Keratinocyte (primary cell): Measurements from ENCODE around the gene SLC27A3. TPM values are rescaled to one million over a fixed set of nuclear protein-coding genes. Genes with fewer than 3 reads are reported as not detected.
"Not testable (repeated sequence)": the region's sequence is repeated elsewhere in the genome, so short reads cannot be mapped to it uniquely, and the experiment has no call there.

Source experiments
- DNase-seq: peaks from one replicate; pipeline ENCODE4 v3.0.0-alpha.2; 2011; ENCODE audit warnings: low read depth, missing footprints, low spot score
- FAIRE-seq: peaks from 2 replicates; lab custom pipeline; 2011; peaks lifted over from hg19 to GRCh38; lab: Jason Lieb, UNC
- H2AFZ ChIP-seq: 2 replicates; pipeline ENCODE4 v1.6.0; 2012; ENCODE audit warnings: low read length, control low read depth, inconsistent platforms; ENCODE audit not compliant: control insufficient read depth
- H3K27ac ChIP-seq: 2 replicates; pipeline ENCODE4 v1.5.1; 2011; ENCODE audit warnings: low read length; ENCODE audit not compliant: control insufficient read depth, insufficient read depth
- H3K27me3 ChIP-seq: 3 replicates; pipeline ENCODE4 v1.6.0; 2011; ENCODE audit warnings: low read length; ENCODE audit not compliant: control insufficient read depth, insufficient read depth; ENCODE audit errors: extremely low read depth
- H3K36me3 ChIP-seq, 2 experiments: 2 replicates in 1 of 2; 3 replicates in 1 of 2; pipeline ENCODE4 v1.5.1; 2011; ENCODE audit warnings: low read length in 2 of 2, mild to moderate bottlenecking in 1 of 2; ENCODE audit not compliant: control insufficient read depth in 2 of 2, insufficient read depth in 2 of 2; ENCODE audit errors: extremely low read depth in 1 of 2
- H3K4me1 ChIP-seq: 3 replicates; pipeline ENCODE4 v1.5.1; 2011; ENCODE audit warnings: low read length; ENCODE audit not compliant: control insufficient read depth, insufficient read depth; ENCODE audit errors: extremely low read depth
- H3K4me2 ChIP-seq: 3 replicates; pipeline ENCODE4 v1.6.0; 2011; ENCODE audit warnings: low read depth, low read length; ENCODE audit not compliant: control insufficient read depth, insufficient read depth; ENCODE audit errors: extremely low read depth
- H3K4me3 ChIP-seq, 3 experiments: fragments of 200-600 bp in 1 of 3; sonication (generic) in 1 of 3; 2 replicates in 2 of 3; 3 replicates in 1 of 3; pipeline ENCODE4 v1.5.1; 2011 to 2016; ENCODE audit warnings: low read length in 3 of 3, mild to moderate bottlenecking in 3 of 3, control low read depth in 2 of 3, inconsistent platforms in 1 of 3, low read depth in 1 of 3, mixed read lengths in 1 of 3, mixed run types in 1 of 3, moderate library complexity in 1 of 3; ENCODE audit not compliant: control insufficient read depth in 2 of 3, insufficient read depth in 2 of 3; ENCODE audit errors: extremely low read depth in 1 of 3
- H3K79me2 ChIP-seq: 2 replicates; pipeline ENCODE4 v1.6.0; 2012; ENCODE audit warnings: low read length; ENCODE audit not compliant: control insufficient read depth, insufficient read depth
- H3K9ac ChIP-seq: 3 replicates; pipeline ENCODE4 v1.6.0; 2011; ENCODE audit warnings: low read length; ENCODE audit not compliant: control insufficient read depth, insufficient read depth; ENCODE audit errors: extremely low read depth
- H3K9me1 ChIP-seq: 3 replicates; pipeline ENCODE4 v1.6.0; 2011; ENCODE audit warnings: low read length; ENCODE audit not compliant: control insufficient read depth, insufficient read depth; ENCODE audit errors: extremely low read depth
- H3K9me3 ChIP-seq: 2 replicates; pipeline ENCODE4 v1.5.1; 2012; ENCODE audit warnings: low read depth, low read length; ENCODE audit not compliant: control insufficient read depth
- H4K20me1 ChIP-seq: 3 replicates; pipeline ENCODE4 v1.6.0; 2011; ENCODE audit warnings: low read length; ENCODE audit not compliant: control insufficient read depth, insufficient read depth; ENCODE audit errors: extremely low read depth
- CTCF ChIP-seq, 3 experiments: IDR thresholded peaks in 1 of 3; conservative IDR thresholded peaks in 1 of 3; optimal IDR thresholded peaks in 1 of 3; 2 replicates in 2 of 3; 3 replicates in 1 of 3; pipeline versions ENCODE3 to v1.5.1; 2011; ENCODE audit warnings: low read length in 3 of 3, mild to moderate bottlenecking in 3 of 3, moderate library complexity in 2 of 3, control low read depth in 1 of 3, inconsistent platforms in 1 of 3; ENCODE audit not compliant: insufficient read depth in 2 of 3; ENCODE audit errors: extremely low read depth in 1 of 3
- EZH2 ChIP-seq: IDR thresholded peaks from one replicate; pipeline ENCODE4 v1.6.1; 2012; ENCODE audit warnings: inconsistent platforms, mild to moderate bottlenecking, low read length, moderate library complexity
- dilution Hi-C: fragments of 300-500 bp; cut with MboI; formaldehyde crosslinking; loops from one replicate; pipeline ENCODE4 v1.7.0; 2020; ENCODE audit warnings: low sequenced_read_pairs; ENCODE audit not compliant: extremely low pct_ligation_motif_present
- polyA plus RNA-seq, 5 experiments: library from polyadenylated mRNA; depleted of rRNA in 3 of 5; stranded (reverse) in 3 of 5; stranded (forward) in 1 of 5; unstranded in 1 of 5; fragments of >200 nt; gene quantifications; 1 replicate in 1 of 5; 2 replicates in 3 of 5; 3 replicates in 1 of 5; pipeline versions ENCODE4 v1.2.1 to v1.2.3, GENCODE V29; 2011 to 2012; ENCODE audit warnings: missing spikeins in 2 of 5, low read depth in 1 of 5, low replicate concordance in 1 of 5

The SLC27A3 gene
- polyA plus RNA-seq, 1 donor (not counting 4 experiments of a cell fraction or from before 2014, with no cell fraction given) = 7.4 TPM

GRCh38 chr1:153763365-153764225 is 11.6 kb upstream of the SLC27A3 start:
- no peak for FAIRE-seq
- Histone ChIP-seq H3K9ac (no peak overlapping the region), H3K36me3 (peaks cover 39 to 47% of the 10 kb centered on the region in 2 experiments), H4K20me1 (no peaks in the 10 kb centered on the region), H3K9me3 (no peaks in the 10 kb centered on the region), H3K79me2 (no peaks in the 10 kb centered on the region), H3K27ac (no peak overlapping the region), H3K4me2 (no peak overlapping the region), H3K9me1 (no peaks in the 10 kb centered on the region), H3K4me1 (no peaks in the 10 kb centered on the region), H2AFZ (no peak overlapping the region), H3K4me3 (no peak overlapping the region), H3K27me3 (no peaks in the 10 kb centered on the region)
- dilution Hi-C loops = no loop called here
- TF ChIP-seq EZH2 (no peak), CTCF (optimal IDR thresholded peaks at IDR 0.05 in 1 of 3, IDR thresholded peaks at IDR 0.05 in 1 of 3, conservative IDR thresholded peaks at IDR 0.05 in 1 of 3; ENCODE audit: extremely low read depth in 1 of 3, insufficient read depth in 2 of 3, low read length in 3 of 3) (no peak)
- DNase-seq = no peak

GRCh38 chr1:153764310-153764709 is 10.9 kb upstream of the SLC27A3 start:
- Histone ChIP-seq H3K4me2 (no peak overlapping the region), H3K27me3 (no peaks in the 10 kb centered on the region), H3K27ac (no peak overlapping the region), H3K36me3 (peaks cover 44 to 51% of the 10 kb centered on the region in 2 experiments), H3K4me3 (no peak overlapping the region), H3K79me2 (no peaks in the 10 kb centered on the region), H3K9ac (no peak overlapping the region), H3K9me1 (no peaks in the 10 kb centered on the region), H3K4me1 (no peaks in the 10 kb centered on the region), H3K9me3 (no peaks in the 10 kb centered on the region), H4K20me1 (no peaks in the 10 kb centered on the region), H2AFZ (no peak overlapping the region)
- dilution Hi-C loops = no loop called here
- DNase-seq (no peak), FAIRE-seq (no peak)
- TF ChIP-seq EZH2 (no peak), CTCF (optimal IDR thresholded peaks at IDR 0.05 in 1 of 3, IDR thresholded peaks at IDR 0.05 in 1 of 3, conservative IDR thresholded peaks at IDR 0.05 in 1 of 3; ENCODE audit: extremely low read depth in 1 of 3, insufficient read depth in 2 of 3, low read length in 3 of 3) (no peak)

- H2AFZ ChIP-seq, H3K9me1 ChIP-seq, H3K9me3 ChIP-seq, H3K4me1 ChIP-seq, dilution Hi-C loops, DNase-seq, H3K4me2 ChIP-seq, H4K20me1 ChIP-seq, H3K4me3 ChIP-seq, H3K79me2 ChIP-seq, H3K27ac ChIP-seq, FAIRE-seq, H3K9ac ChIP-seq, H3K27me3 ChIP-seq: not testable (repeated sequence)
- peaks cover 46 to 47% of the 10 kb centered on the region in 2 experiments for H3K36me3 ChIP-seq
Measured at GRCh38 chr1:153766663-153767062, 8.5 kb upstream of the SLC27A3 start.
